HK-2 (cell line): ENCODE data around the gene GAPT.

ENCODE experiments used
- DNase-seq: peaks from one replicate; pipeline ENCODE4 v3.0.0-alpha.2; 2018; ENCODE audit not compliant: unreplicated experiment

The GAPT gene

GRCh38 chr5:58460732-58461286 is 30.4 kb upstream of the GAPT start:
- DNase-seq = peak; percentile 87

GRCh38 chr5:58462154-58462553 is 29.1 kb upstream of the GAPT start:
- DNase-seq = no peak

- no peak for DNase-seq
Observed at GRCh38 chr5:58462623-58463230, 28.5 kb upstream of the GAPT start.

GRCh38 chr5:58466939-58467338 is 24.3 kb upstream of the GAPT start:
- DNase-seq = no peak

- no peak for DNase-seq
Observed at GRCh38 chr5:58469896-58470295, 21.3 kb upstream of the GAPT start.

- DNase-seq = no peak
Observed at GRCh38 chr5:58475404-58475803, 15.8 kb upstream of the GAPT start.

- DNase-seq = no peak
Observed at GRCh38 chr5:58477760-58478376, 13.4 kb upstream of the GAPT start.

- no peak for DNase-seq
Observed at GRCh38 chr5:58481066-58481676, 10.1 kb upstream of the GAPT start.

- no peak for DNase-seq
Observed at GRCh38 chr5:58481828-58482227, 9.4 kb upstream of the GAPT start.

- no peak for DNase-seq
Observed at GRCh38 chr5:58482536-58482935, 8.7 kb upstream of the GAPT start.

GRCh38 chr5:58484505-58484904 is 6.7 kb upstream of the GAPT start:
- no peak for DNase-seq

GRCh38 chr5:58486290-58486689 is 4.9 kb upstream of the GAPT start:
- DNase-seq = no peak

GRCh38 chr5:58490402-58491050 is 709 bp upstream of the GAPT start:
- no peak for DNase-seq

- DNase-seq = no peak
Observed at GRCh38 chr5:58493141-58493540, 1.9 kb downstream of the GAPT start.

GRCh38 chr5:58496488-58496887 is 5.3 kb downstream of the GAPT start:
- no peak for DNase-seq

- DNase-seq = no peak
Observed at GRCh38 chr5:58497386-58497785, 6.2 kb downstream of the GAPT start.

- no peak for DNase-seq
Observed at GRCh38 chr5:58497921-58498320, 6.7 kb downstream of the GAPT start.

- peak; percentile 8 for DNase-seq
Observed at GRCh38 chr5:58498340-58498942, 7.2 kb downstream of the GAPT start.

- DNase-seq = no peak
Observed at GRCh38 chr5:58499231-58499630, 8.0 kb downstream of the GAPT start.

GRCh38 chr5:58499941-58500340 is 8.7 kb downstream of the GAPT start:
- no peak for DNase-seq

- DNase-seq = no peak
Observed at GRCh38 chr5:58501778-58502417, 10.7 kb downstream of the GAPT start.
